ENCODE measurements around the gene LAT. TPM values are rescaled to one million over a fixed set of nuclear protein-coding genes. Genes with fewer than 3 reads are reported as not detected.

LAT gene
- total RNA-seq, 1 donor, result 1.9 TPM

- DNase-seq (ENCODE audit: low read depth), result no peak
- TF ChIP-seq CTCF (IDR thresholded peaks at IDR 0.05; ENCODE audit: insufficient read depth, low read length), result no peak
- H3K4me3 ChIP-seq (ENCODE audit: low read depth, low read length), result no peak overlapping the region
Measured at GRCh38 chr16:28943281-28943680, 41.6 kb upstream of the LAT start.

- H3K4me3 ChIP-seq (ENCODE audit: low read depth, low read length), result no peak overlapping the region
- no peak for TF ChIP-seq CTCF (IDR thresholded peaks at IDR 0.05; ENCODE audit: insufficient read depth, low read length)
- no peak for DNase-seq (ENCODE audit: low read depth)
Measured at GRCh38 chr16:28946681-28947080, 38.2 kb upstream of the LAT start.

- TF ChIP-seq CTCF (IDR thresholded peaks at IDR 0.05; ENCODE audit: insufficient read depth, low read length), result no peak
- peak; percentile 100 for DNase-seq (ENCODE audit: low read depth)
Measured at GRCh38 chr16:28950648-28951409, 34.0 kb upstream of the LAT start, which contains the start of gene NFATC2IP. Gene NFATC2IP (plus strand): TSS chr16:28950937. CDS start chr16:28951012, 75 bp downstream.

GRCh38 chr16:28951410-28951943 is 33.4 kb upstream of the LAT start:
- no peak for DNase-seq (ENCODE audit: low read depth)
- TF ChIP-seq CTCF (IDR thresholded peaks at IDR 0.05; ENCODE audit: insufficient read depth, low read length), result no peak
- peak overlapping the region; percentile 80 for H3K4me3 ChIP-seq (ENCODE audit: low read depth, low read length)

More at GRCh38 chr16:28950648-28951409, 34.0 kb upstream of the LAT start, which contains the start of gene NFATC2IP:
- H3K4me3 ChIP-seq (ENCODE audit: low read depth, low read length), result peak within 1 kb of the TSS; percentile 80

- no peak for TF ChIP-seq CTCF (IDR thresholded peaks at IDR 0.05; ENCODE audit: insufficient read depth, low read length)
- no peak for DNase-seq (ENCODE audit: low read depth)
- H3K4me3 ChIP-seq (ENCODE audit: low read depth, low read length), result no peak overlapping the region
Measured at GRCh38 chr16:28958216-28958615, 26.6 kb upstream of the LAT start.

GRCh38 chr16:28958836-28959235 is 26.0 kb upstream of the LAT start:
- TF ChIP-seq CTCF (IDR thresholded peaks at IDR 0.05; ENCODE audit: insufficient read depth, low read length), result no peak
- DNase-seq (ENCODE audit: low read depth), result no peak
- H3K4me3 ChIP-seq (ENCODE audit: low read depth, low read length), result no peak overlapping the region
